Stimulated activated CD8-positive, alpha-beta memory T cell treated with anti-CD3 and anti-CD28 coated beads, Interleukin-4, amount 100 ng/mL, for 4 hours (primary cell): ENCODE results near the gene TBL1XR1.
"Not testable (repeated sequence)": the region's sequence is repeated elsewhere in the genome, so short reads cannot be mapped to it uniquely, and the experiment has no call there.

Experiments used
- DNase-seq, 2 donors: peaks; one replicate each; pipeline ENCODE4 v3.0.0-alpha.2; 2020; ENCODE audit warnings: low read depth in 2 of 2, low spot score in 1 of 2

The TBL1XR1 gene

GRCh38 chr3:177034832-177035475 is 162.3 kb downstream of the TBL1XR1 start:
- DNase-seq, result no peak

GRCh38 chr3:177026505-177027277 is 170.6 kb downstream of the TBL1XR1 start:
- no peak for DNase-seq

DNA sequence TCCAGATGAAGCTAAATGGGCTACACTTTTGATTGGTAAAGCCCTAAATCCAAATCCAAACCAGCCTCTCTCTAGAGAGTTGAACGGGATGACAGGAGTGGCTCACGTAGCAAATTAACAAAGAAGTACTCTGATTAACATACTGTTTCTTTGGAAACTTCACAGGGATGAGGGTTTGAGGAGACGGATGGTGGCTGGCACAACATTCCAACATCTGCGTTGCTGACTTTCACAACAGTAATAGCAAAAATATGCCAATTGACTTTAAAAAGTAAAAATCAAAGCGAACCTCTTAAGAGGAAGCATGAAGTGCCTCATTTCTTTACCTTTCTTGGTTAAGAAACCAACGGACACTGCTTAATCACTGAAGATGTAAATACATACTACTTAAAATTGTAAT is 181.4 kb downstream of the TBL1XR1 start:
- DNase-seq, result no peak

- DNase-seq, result no peak
Measured at GRCh38 chr3:177013681-177014280, 183.5 kb downstream of the TBL1XR1 start.

DNA sequence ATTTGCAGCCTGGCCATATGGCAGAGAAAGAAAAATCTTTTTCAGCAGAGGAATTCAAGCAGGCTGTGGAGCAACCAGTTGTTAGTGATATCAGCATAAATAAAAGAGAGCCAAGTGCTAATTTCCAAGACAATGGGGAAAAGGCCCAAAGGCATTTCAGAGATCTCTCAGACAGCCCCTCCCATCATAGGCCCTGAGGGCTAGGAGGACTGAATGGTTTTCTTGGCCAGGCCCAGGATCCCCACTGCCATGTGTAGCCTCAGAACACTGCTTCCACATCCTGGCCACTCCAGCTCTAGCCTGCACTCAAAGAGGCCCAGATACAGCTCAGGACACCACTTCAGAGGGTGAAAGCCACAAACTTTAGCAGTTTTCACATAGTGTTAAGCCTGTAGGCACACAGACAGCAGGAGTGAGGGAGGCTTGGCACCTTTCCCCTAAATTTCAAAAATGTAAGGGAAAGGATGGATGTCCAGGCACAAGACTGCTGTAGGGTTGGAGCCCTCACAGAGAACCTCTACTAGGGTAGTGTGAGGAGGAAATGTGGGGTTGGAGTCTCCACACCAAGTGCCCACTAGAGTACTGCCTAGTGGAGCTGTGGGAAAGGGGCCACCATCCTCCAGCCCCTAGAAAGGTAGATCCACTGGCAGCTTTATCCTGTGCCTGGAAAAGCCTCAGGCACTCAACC is 191.4 kb downstream of the TBL1XR1 start:
- no peak for DNase-seq

GRCh38 chr3:177000159-177000558 is 197.1 kb downstream of the TBL1XR1 start:
- DNase-seq, result not testable (repeated sequence)

DNA sequence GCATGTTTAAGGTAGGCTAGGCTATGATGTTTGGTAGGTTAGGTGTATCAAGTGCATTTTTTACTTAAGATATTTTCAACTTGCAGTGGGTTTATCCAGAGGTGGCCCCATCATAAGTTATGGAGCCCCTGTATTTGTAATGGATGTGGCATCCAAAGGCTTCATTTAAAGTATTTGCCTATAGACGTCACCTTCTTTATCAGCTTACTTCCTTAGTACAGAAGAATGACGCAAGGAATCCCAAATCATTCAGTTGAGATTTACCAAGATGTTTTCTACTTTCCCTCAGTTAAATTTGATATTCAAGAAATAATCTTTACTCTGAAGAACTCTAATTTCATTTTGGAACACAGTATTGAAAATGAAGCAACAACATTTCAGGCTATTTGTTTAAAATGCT is 201.3 kb downstream of the TBL1XR1 start:
- no peak for DNase-seq

- no peak for DNase-seq
Measured at GRCh38 chr3:176994891-176995781, 202.1 kb downstream of the TBL1XR1 start.

GRCh38 chr3:176994393-176994792 is 202.9 kb downstream of the TBL1XR1 start:
- DNase-seq, result no peak

- DNase-seq, result no peak
Measured at GRCh38 chr3:176992978-176993377, 204.3 kb downstream of the TBL1XR1 start.

GRCh38 chr3:176992565-176992964 is 204.7 kb downstream of the TBL1XR1 start:
- no peak for DNase-seq

- no peak for DNase-seq
Measured at GRCh38 chr3:176988795-176989194, 208.5 kb downstream of the TBL1XR1 start.

- DNase-seq, result no peak
Measured at GRCh38 chr3:176987901-176988650, 209.2 kb downstream of the TBL1XR1 start.

DNA sequence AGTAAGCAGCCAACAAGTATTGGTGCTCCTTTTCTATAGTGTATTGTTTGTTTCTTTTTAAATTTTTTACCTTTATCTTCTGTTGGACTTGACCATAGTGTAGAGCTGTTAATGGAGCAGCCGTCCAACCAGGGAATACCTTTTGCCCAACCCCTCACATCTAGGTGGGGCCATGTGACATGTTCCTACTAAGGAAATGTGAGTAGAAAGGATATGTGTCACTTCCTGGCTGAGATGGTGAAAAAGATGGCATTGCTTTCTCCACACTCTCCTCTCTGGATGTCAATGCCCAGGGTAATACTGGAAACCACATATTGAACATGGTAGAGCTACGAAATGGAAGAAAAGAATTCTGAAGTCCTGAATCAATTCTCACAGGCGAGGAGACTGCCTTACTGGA is 218.8 kb downstream of the TBL1XR1 start:
- DNase-seq, result no peak

GRCh38 chr3:176977331-176977730 is 220.0 kb downstream of the TBL1XR1 start:
- DNase-seq, result no peak

DNA sequence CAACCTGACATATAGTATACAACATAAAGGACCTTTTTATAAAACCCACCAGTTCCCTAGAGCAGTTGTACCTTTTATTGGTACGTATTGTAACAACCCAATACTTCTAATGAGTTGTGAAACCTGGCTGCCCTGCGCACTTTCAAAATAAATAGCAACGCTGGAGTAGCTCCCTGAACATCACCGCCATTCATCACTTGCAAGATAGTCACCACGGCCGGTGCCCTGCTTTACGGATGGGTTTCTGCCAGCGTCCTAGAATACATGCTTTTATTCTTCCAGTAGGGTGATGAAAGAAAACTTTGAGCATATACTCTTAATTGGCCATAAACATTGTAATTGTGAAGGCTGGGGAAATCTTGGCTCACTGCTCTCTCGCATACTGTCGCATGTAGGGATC is 220.7 kb downstream of the TBL1XR1 start:
- DNase-seq, result no peak

DNA sequence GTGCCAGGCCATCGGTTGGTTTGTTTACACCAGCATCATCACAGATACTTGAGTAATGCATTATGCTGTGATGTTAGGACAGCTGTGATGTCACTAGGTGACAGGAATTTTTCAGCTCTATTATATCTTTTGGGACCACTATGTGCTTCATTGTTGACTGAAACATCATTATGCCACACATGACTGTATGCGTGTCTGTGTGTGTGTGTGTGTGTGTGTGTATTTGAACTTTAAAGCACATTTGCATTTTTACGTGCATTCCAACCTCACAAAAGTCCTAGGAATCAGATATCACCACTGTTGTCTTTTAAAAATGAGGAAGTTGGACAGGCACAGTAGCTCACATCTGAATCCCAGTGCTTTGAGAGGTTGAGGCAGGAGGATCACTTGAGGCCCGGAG is 223.0 kb downstream of the TBL1XR1 start:
- no peak for DNase-seq

GRCh38 chr3:176971613-176972174 is 225.6 kb downstream of the TBL1XR1 start:
- DNase-seq, result no peak

DNA sequence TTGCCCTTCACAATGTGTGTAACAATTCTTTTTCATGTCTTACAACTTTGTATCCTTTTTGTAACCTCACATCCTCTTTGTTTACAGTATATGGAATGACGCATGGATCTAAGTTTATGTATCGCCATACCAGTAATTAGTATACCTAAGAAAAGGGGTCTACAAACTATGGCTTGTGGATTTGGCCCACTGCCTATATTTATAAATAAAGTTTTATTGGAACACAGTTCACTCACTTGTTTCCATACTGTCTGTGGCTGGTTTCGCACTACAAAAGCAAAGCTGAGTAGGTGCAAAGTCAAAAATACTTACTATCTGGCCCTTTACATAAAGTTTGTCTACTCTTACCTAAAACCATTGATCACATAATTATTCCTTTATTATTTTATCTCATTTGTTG is 226.5 kb downstream of the TBL1XR1 start:
- no peak for DNase-seq

DNA sequence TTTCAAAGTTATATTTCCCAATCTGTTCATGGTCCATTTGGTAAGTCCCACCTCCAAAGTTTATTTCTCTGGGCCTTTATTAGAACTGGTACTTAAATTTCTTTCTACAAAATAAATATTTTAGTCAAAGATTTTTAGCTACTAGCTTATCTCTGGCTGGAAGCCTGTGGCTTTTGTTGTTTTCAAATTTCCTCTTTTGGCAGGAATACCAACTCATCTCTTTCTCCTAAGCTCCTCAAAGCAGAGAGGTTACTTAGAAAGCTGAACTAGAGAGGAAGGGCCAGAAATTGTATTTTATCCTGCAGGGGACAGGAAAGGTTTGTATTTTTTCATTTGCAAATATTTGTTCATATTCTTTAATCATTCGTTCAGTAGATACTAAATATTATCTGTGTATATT is 227.8 kb downstream of the TBL1XR1 start:
- DNase-seq, result no peak
